AML-193 (cell line): ENCODE results near the gene R3HDM1.
"Not testable (repeated sequence)": the region's sequence is repeated elsewhere in the genome, so short reads cannot be mapped to it uniquely, and the experiment has no call there.

ENCODE experiments used
- DNase-seq, 2 experiments: peaks; one replicate each; lab custom pipeline; 2025; lab: John Stamatoyannopoulos, UW

Gene R3HDM1

GRCh38 chr2:135573620-135574019 is 42.3 kb downstream of the R3HDM1 start:
- no peak for DNase-seq

- no peak for DNase-seq
Measured at GRCh38 chr2:135581282-135581681, 50.0 kb downstream of the R3HDM1 start.

DNA sequence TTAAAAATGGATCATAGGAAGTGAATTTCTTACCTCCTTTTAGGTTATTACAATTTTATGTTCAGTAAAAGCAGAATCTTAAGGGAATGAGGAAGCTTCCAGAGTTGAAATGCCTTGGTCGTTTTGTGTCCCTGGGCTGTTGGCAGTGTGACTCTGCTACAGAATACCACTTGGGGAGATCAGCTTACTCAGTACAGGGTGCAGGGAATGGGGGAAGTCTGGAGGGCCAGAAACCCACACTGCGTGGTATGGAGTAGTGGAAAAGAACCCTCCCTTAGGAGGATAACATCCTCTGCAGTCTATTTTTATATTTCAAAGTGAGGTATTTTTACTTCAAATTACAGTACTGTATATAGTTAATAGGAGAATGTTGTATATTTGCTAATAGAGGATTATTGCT is 51.1 kb downstream of the R3HDM1 start:
- no peak for DNase-seq

- DNase-seq, result peak; percentile 21 to 27
Measured at GRCh38 chr2:135585586-135585985, 54.3 kb downstream of the R3HDM1 start.

DNA sequence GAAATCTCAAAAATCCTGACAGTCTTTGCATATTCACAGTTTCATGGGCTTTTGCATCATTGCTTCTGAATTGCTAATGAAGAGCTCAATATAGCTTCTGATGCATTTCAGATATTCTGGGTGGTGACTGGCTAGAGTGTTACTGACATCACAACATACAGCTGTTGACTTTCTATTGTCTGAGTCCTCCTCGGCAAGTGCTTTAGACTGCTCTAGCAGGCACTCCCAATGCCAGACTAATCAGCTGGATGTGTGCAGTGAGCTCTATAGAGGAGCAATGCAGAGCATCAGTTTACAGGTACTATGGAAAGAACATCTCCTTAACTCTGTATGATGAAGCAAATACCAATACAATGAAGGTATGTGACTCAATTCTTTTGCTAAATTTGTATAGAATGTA is 54.9 kb downstream of the R3HDM1 start:
- no peak for DNase-seq

DNA sequence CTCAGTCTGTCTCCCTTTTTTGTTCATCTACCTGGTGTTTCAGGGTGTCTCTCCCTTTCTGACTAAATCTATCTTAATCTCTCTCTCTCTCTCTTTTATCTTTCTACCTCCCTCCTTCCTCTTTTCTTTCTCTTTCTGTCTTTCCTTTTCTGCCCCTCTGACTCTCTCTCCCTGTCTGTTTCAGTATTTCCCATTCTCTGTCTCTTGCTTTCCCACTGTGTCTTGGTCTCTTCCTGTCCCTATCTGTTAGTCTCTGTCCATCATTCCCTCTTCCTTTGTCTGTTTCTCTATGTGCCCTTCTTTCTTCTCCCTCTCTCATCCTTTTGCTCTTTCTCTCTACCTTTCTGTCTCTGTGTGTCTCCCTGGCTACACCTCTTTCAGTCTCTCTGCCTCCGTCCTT is 56.7 kb downstream of the R3HDM1 start:
- DNase-seq, result no peak

DNA sequence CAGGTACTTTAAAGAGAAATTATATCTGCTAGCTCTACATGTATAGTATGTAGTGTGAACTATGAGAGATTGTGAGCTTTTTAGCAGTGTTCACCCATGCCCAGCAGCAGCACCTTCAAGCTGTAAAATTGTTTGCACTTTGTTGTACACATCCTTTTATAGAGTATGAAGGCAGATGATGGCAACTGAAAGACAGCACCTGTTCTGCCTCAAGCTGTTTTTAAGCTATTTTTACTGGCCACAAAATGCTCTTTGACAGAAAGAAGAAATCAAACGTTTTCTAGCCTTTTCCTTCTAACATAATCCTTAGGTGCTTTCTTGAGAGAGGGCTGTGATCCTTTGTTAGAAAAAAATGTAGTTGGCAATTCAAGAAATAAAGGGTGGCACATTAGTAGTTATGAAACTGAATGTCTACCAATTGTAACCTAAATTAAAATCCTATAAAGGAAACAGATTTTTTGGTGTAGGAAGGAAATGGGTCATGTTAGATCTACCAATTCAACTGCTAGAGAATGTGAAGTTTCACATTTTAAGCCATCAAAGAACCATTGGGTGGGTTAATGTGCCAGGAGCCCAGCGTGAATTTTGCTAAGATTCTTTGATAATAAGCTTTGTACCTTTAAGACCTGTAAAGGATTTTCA is 59.5 kb downstream of the R3HDM1 start:
- no peak for DNase-seq

GRCh38 chr2:135600915-135601314 is 69.6 kb downstream of the R3HDM1 start:
- DNase-seq, result no peak

DNA sequence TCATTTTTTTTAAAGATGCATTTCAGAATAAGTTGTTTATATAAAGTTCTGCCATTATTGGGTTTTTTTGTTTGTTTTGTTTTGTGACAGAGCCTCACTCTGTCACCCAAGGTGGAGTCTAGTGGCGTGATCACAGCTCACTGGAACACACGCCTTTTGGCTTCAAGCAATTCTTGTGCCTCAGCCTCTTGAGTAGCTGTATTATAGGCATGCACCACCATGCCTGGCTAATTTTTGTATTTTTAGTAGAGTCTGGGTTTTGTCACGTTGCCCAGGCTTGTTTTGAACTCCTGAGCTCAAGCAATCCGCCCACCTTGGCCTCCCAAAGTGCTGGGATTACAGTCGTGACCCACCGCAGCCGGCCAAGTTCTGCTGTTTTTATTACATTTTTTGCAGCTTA is 72.3 kb downstream of the R3HDM1 start:
- DNase-seq, result no peak

DNA sequence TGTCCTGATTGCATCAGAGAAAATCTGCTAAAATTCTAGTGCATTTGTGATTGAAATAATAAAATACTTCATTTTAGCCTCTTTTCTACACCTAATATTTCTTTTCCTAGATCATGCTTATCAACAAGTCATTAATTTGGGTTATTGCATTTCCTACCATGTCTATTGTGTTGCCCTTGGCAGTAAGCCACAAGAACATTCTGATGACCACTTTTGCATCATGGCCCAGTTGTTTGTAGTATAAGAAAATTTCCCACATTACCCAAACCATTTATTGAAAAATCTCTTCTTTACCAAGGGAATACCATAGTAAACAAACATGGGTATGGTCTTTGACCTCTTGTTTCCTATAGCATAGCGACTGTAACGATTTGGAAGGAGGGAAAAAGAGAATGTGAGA is 76.3 kb downstream of the R3HDM1 start:
- no peak for DNase-seq

DNA sequence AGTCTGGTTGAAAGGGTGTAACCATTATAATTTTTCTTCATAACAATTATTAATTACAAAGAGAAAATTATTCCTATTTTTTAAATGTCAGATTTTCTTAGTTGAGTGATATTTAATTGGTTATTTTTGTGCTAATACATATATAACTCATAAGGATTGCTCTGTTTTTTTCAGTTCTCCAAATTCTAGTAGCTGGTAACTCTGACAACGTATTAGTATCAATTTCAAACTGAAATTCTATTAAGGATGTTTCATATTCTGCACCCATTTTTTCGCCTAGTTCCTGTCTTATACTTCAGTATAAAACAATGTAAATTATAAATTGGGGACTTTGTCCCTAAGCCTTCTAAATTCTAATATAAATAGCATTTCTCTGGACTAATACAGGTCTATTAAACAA is 81.0 kb downstream of the R3HDM1 start:
- DNase-seq, result no peak

DNA sequence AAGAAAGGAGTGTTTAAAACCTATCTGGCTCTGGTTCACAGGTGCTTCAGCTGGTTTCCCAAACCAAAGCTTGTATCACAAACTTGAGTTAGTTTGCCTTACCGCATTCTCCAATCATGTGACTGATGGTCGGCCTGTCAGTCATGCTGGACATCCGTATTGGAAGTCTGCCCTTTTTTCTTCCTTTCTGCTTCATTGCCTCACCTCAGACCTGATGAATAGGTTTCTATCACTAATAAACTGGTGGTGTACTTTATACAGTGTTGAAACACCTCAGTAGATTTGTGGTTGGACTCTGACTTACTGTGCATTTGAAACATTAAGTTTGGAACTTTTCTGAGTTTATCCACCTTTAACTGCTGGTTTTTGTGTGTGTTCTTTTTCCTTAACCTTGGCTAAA is 84.1 kb downstream of the R3HDM1 start:
- DNase-seq, result no peak

- no peak for DNase-seq
Measured at GRCh38 chr2:135617501-135618015, 86.3 kb downstream of the R3HDM1 start.

DNA sequence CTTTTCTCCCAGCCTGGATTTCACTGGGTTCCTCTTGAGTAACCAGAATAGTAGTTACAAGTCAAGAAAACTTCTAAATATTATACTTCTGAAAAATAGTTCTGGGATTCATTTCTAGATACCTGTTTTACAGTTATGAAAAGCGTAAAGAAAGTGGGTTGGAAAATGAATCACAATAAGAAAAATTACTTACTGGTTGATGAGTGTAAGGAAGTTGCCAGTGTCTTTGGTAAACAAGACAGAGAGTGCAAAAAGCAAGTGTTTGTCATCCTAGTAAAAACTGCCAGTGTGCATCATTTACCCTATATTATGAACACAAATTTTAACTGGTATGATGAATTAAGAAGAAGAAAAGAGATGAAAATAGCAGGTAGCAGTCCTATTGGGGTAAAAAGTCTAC is 88.9 kb downstream of the R3HDM1 start:
- no peak for DNase-seq

GRCh38 chr2:135629520-135629919 is 98.2 kb downstream of the R3HDM1 start:
- DNase-seq, result no peak

DNA sequence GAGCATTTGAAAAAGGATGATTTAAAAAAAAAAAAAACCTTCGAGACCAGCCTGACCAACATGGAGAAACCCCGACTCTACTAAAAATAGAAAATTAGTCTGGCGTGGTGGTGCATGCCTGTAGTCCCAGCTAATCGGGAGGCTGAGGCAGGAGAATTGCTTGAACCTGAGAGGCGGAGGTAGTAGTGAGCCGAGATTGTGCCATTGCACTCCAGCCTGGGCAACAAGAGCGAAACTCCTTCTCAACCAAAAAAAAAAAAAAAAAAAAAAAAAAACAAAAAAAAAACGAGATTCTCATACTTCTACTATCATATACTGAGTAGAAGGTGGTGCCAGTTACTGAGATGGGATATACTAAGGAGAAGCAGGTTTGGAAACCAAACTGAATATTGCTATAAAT is 98.8 kb downstream of the R3HDM1 start:
- DNase-seq, result not testable (repeated sequence)

DNA sequence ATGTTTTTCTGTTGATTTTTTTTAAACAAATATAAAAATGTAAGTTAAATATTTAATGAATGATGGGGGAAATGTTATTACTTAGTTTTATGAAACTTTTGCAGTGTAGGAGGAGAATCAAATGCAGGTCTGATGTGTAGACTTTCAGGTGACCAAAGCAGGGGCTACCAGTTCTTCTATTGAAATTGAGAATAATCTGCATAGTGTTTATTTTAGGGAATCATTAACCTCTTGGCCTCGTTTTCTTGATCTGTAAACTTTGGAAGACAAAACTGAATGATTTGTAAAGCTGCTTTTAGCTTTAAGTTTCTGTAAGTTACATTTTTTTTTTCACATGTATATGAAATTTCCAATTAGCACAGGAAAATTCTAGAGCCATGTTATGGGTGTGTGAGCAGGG is 99.2 kb downstream of the R3HDM1 start:
- DNase-seq, result no peak

DNA sequence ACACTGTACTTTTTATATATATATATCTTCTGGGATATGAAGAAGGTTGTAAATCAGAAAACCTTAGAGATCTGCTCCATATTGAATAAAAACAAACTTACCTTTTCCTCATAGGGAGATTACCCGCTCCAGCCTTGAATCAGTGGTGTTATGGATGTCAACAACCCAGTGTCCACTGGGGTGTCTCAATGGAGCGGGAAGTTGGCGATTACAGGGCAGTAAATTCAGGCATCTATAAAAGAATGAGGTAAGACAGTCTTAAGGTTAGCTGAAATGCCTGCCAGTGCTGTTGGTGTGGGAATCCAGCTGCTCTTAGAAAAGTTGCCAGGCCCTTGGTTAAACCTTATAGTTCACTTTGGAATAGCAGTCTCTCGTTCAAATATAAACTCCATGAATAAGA is 102.3 kb downstream of the R3HDM1 start:
- DNase-seq, result no peak

DNA sequence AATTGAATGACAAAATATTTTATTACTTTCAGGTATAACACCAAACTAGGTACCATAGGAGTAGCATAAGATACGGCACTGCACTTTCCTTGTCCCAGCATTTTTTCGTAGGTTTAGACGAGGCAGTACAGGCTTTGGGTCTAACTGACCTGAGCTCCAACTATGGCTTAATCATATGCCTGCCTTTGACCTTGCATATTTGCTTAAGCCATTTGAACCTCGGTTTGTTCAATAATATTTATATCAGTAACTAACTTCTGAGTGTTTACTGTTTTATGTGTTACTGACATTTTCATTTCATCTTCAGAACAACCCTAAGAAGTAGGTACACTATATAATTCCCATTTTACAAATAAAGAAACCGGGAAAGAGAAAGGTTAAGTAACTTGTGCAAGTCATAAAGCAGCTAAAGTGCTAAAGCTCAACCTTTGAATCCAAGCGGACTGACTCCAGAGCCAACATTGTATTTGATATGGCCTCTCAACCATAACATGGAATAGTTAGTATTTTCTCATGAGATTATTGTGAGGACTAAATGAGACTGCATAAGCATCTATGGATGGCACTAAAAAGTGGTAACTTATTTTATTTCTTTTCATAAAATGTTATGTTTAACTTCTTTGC is 104.0 kb downstream of the R3HDM1 start:
- DNase-seq, result no peak

DNA sequence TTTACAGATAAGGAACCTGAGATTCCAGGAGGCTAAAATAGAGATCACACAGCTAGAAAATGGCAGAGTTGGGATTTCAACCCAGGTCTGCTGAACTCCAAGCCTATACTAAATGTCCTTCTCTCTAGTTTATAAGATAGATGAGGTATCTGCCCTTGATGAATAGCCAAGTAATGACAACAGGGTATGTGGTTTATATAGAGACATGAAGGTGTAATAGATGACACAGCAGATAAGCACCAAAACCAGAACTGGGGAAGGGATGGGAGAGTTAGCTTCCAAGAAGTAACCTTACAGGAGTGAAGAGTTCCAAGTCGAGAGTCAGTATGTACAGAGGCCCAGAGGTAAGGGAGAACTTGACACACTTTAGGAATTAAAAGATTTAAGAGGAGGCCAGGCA is 105.7 kb downstream of the R3HDM1 start:
- no peak for DNase-seq

DNA sequence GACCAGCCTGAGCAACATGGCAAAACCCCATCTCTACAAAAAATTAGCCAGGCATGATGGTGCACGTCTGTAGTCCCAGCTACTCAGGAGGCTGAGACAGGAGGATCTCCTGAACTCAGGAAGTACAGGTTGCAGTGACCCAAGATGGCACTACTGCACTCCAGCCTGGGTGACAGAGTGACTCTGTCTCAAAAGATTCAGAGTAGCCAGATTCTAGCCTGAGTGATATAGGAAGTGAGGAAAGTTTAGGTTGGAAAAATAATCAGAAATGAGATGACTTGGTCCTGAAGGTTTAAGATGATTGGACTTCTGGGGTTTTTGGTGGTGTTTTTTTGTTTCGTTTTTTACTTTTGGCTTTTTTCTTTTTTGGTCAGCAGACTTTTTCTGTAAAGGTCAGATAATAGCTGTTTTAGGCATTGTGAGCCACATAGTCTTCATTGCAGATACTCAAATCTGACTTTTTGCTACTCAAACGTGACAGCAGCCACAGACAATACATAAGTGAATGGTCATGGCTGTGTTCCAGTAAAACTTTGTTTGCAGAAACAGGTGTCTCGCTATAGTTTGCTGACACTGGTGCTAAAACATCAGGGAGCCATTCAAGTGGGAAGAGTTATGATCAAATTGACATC is 106.3 kb downstream of the R3HDM1 start:
- DNase-seq, result no peak

GRCh38 chr2:135638825-135639224 is 107.5 kb downstream of the R3HDM1 start:
- DNase-seq, result no peak
